HEK293T (cell line): ENCODE data around the gene MRPL48.
A peak's percentile ranks its signal among the peaks of the same experiment; 100 is the strongest.

ENCODE experiments used
- CTCF ChIA-PET: fragments of 350-600 bp; formaldehyde crosslinking; extraction: SDS; loops from one replicate; lab custom pipeline; 2021; ENCODE audit warnings: antibody characterized with exemption, inconsistent platforms; lab: Yijun Ruan, JAX
- POLR2A ChIA-PET: fragments of 350-600 bp; formaldehyde crosslinking; extraction: SDS; loops from one replicate; lab custom pipeline; 2020; ENCODE audit warnings: antibody characterized with exemption, inconsistent platforms; lab: Yijun Ruan, JAX
- DNase-seq: peaks from one replicate; pipeline ENCODE4 v3.0.0; 2012; ENCODE audit warnings: mixed read lengths; ENCODE audit errors: extremely low spot score
- ARNT ChIP-seq: fragments of 450-650 bp; IDR thresholded peaks from 2 replicates; pipeline ENCODE4 v1.6.1; 2017; ENCODE audit warnings: mild to moderate bottlenecking
- BHLHE40 ChIP-seq: fragments of 450-650 bp; IDR thresholded peaks from 2 replicates; pipeline ENCODE4 v1.6.1; 2016; ENCODE audit warnings: mild to moderate bottlenecking, moderate library complexity, borderline replicate concordance
- CTBP1 ChIP-seq: fragments of 450-650 bp; IDR thresholded peaks from 2 replicates; pipeline ENCODE4 v1.6.1; 2016; ENCODE audit warnings: borderline replicate concordance
- ELF4 ChIP-seq: fragments of 450-650 bp; IDR thresholded peaks from 2 replicates; pipeline ENCODE4 v1.6.1; 2017; ENCODE audit warnings: antibody characterized with exemption
- FOXA1 ChIP-seq: fragments of 450-650 bp; IDR thresholded peaks from 2 replicates; pipeline ENCODE4 v1.6.1; 2016; ENCODE audit warnings: mild to moderate bottlenecking
- FOXK2 ChIP-seq: fragments of 450-650 bp; IDR thresholded peaks from 2 replicates; pipeline ENCODE4 v1.6.1; 2016; ENCODE audit warnings: mild to moderate bottlenecking
- FOXM1 ChIP-seq: fragments of 450-650 bp; IDR thresholded peaks from 2 replicates; pipeline ENCODE4 v1.6.1; 2017; ENCODE audit warnings: mild to moderate bottlenecking, borderline replicate concordance
- HDGF ChIP-seq: fragments of 450-650 bp; IDR thresholded peaks from 2 replicates; pipeline ENCODE4 v1.6.1; 2017; ENCODE audit warnings: antibody characterized with exemption, borderline replicate concordance
- L3MBTL2 ChIP-seq: fragments of 450-650 bp; conservative IDR thresholded peaks from 2 replicates; pipeline ENCODE4 v1.6.1; 2016; ENCODE audit warnings: mild to moderate bottlenecking
- LEF1 ChIP-seq: fragments of 450-650 bp; IDR thresholded peaks from 2 replicates; pipeline ENCODE4 v1.6.1; 2017; ENCODE audit warnings: mild to moderate bottlenecking, borderline replicate concordance
- NFRKB ChIP-seq: fragments of 450-650 bp; IDR thresholded peaks from 2 replicates; pipeline ENCODE4 v1.6.1; 2016; ENCODE audit warnings: mild to moderate bottlenecking, moderate library complexity
- SP1 ChIP-seq: fragments of 450-650 bp; IDR thresholded peaks from 2 replicates; pipeline ENCODE4 v1.6.1; 2017
- SUZ12 ChIP-seq: fragments of 450-650 bp; IDR thresholded peaks from 2 replicates; pipeline ENCODE4 v1.6.1; 2016; ENCODE audit warnings: mild to moderate bottlenecking
- TARDBP ChIP-seq: fragments of 450-650 bp; IDR thresholded peaks from 2 replicates; pipeline ENCODE4 v1.6.1; 2016
- ZNF384 ChIP-seq: fragments of 450-650 bp; IDR thresholded peaks from 2 replicates; pipeline ENCODE4 v1.6.1; 2016
- TF ChIP-seq, protein P1 (sequence below): fragments of 450-650 bp; IDR thresholded peaks from 2 replicates; pipeline ENCODE4 v1.6.1; 2016

The MRPL48 gene

DNA sequence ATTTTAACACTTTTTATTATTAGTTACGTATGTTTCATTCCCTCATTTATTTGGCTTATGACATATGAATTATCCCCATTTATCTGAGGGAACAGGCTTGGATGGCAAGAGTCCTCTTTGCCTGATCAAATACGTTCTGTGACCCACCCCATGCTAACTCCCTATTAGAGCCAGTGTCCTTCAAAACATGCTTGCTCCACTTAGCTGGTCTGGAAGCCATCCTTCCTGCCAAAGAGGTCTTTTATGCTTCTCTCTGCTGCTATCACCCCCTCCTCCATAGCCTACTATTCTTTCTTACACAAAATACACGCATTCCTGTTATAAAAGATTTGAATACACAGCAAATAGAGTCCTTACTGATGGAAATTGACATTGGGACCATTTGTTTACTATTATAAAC is 82.6 kb downstream of the MRPL48 start:
- ChIA-PET POLR2A (interaction anchor here (1.3 kb wide), 1 partner anchor 91 kb away, joined by 3 read pairs; no protein-coding TSS in a partner anchor), CTCF (no interaction called here)
- TF ChIP-seq FOXK2 (no peak), FOXM1 (no peak), ARNT (no peak), L3MBTL2 (no peak), SUZ12 (no peak), FOXA1 (no peak), BHLHE40 (no peak), ELF4 (no peak), ZNF384 (no peak), HDGF (no peak), TARDBP (no peak), SP1 (no peak), CTBP1 (no peak)
- TF ChIP-seq, protein P1, sequence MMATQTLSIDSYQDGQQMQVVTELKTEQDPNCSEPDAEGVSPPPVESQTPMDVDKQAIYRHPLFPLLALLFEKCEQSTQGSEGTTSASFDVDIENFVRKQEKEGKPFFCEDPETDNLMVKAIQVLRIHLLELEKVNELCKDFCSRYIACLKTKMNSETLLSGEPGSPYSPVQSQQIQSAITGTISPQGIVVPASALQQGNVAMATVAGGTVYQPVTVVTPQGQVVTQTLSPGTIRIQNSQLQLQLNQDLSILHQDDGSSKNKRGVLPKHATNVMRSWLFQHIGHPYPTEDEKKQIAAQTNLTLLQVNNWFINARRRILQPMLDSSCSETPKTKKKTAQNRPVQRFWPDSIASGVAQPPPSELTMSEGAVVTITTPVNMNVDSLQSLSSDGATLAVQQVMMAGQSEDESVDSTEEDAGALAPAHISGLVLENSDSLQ: no peak
- DNase-seq: no peak

DNA sequence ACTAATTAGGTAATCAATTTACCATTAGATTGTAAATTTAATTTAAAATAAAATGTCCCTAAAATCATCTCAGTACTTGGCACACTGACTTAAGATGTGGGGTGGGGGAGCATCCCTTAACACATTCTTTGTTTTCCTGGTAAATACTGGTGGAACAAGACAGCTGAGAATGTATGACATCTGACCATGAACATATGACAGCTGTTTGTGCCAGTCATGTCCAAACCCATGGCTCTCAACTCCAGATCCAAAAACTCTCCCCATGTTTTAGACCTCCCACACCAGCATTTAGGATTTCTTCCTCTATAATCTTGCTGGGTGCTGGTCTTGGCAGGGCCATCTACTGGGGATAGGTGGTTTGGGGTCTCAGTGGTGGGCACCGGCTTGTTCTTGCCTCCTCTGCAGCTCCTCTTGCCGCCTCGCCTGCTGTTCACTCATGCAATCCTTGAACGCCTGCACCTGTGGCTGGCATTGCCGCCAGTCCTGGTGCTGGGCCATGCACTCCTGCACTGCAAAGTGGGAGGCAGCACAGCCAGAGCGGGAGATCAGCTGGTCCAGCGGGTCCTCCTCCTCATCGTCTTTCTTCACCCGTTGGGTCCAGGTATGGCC is 85.2 kb downstream of the MRPL48 start:
- no peak for DNase-seq
- TF ChIP-seq SP1: no peak
- no peak for TF ChIP-seq CTBP1
- TF ChIP-seq L3MBTL2: no peak
- TF ChIP-seq FOXA1: no peak
- no peak for TF ChIP-seq FOXK2
- ChIA-PET POLR2A (no interaction called here), CTCF (interaction anchor here (0.6 kb wide), 1 partner anchor 455 kb away, joined by 3 read pairs; no protein-coding TSS in a partner anchor)

DNA sequence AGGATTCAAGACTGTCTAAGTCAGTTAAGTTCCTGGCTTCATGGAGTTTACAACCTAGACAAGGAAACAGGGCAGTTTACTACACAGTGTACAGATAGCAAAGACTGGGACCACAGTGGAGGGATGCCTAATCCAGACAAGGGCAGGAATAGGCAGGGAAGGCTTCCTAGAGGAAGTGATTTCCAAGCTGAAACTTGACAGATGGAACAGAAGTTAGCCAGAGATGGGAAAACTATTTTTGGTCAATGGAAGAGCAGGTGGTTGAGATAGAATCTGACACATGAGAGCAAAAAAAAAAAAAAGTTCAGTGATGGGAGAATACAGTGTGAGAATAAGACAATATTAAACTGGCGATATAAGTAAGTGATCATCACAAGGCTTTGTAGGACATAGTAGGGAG is 87.7 kb downstream of the MRPL48 start:
- CTCF ChIA-PET: no interaction called here
- DNase-seq: no peak
- POLR2A ChIA-PET: interaction anchor here (0.7 to 2.6 kb wide), 2 partner anchors 35 to 115 kb away, joined by 3 to 7 read pairs; partner anchors contain the start of gene RAB6A
- TF ChIP-seq FOXM1 (no peak), BHLHE40 (no peak), LEF1 (no peak), CTBP1 (no peak), SUZ12 (no peak), ELF4 (no peak), FOXA1 (no peak), TARDBP (no peak), ARNT (no peak), HDGF (no peak), FOXK2 (no peak), SP1 (no peak), ZNF384 (no peak), L3MBTL2 (no peak), NFRKB (no peak)
- TF ChIP-seq, protein P1: no peak

DNA sequence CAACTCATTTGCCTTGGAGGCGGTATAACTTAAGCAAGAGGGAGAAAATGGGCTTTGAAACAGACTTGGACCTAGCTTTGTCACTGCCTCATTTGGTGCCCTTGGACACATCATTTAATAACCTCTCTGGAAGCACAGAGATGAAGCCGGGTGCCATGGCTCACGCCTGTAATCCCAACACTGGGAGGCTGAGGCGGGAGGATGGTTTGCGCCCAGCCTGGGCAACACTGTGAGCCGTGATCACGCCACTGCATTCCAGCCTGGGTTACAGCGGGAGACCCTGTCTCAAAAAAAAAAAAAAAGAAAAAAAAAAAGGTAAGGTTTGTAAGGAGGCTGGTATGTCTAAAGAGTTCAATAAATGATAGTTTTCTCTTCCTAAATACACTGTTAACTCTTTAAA is 88.2 kb downstream of the MRPL48 start:
- TF ChIP-seq ZNF384 (no peak), ELF4 (no peak), BHLHE40 (no peak), CTBP1 (no peak), TARDBP (no peak), L3MBTL2 (no peak), ARNT (no peak), SP1 (no peak), HDGF (no peak), FOXK2 (no peak), NFRKB (no peak), FOXM1 (no peak), SUZ12 (no peak)
- TF ChIP-seq, protein P1: no peak
- no peak for DNase-seq
- POLR2A ChIA-PET: interaction anchor here (0.7 to 2.6 kb wide), 2 partner anchors 36 to 115 kb away, joined by 3 to 7 read pairs; partner anchors contain the start of gene RAB6A
- CTCF ChIA-PET: no interaction called here

DNA sequence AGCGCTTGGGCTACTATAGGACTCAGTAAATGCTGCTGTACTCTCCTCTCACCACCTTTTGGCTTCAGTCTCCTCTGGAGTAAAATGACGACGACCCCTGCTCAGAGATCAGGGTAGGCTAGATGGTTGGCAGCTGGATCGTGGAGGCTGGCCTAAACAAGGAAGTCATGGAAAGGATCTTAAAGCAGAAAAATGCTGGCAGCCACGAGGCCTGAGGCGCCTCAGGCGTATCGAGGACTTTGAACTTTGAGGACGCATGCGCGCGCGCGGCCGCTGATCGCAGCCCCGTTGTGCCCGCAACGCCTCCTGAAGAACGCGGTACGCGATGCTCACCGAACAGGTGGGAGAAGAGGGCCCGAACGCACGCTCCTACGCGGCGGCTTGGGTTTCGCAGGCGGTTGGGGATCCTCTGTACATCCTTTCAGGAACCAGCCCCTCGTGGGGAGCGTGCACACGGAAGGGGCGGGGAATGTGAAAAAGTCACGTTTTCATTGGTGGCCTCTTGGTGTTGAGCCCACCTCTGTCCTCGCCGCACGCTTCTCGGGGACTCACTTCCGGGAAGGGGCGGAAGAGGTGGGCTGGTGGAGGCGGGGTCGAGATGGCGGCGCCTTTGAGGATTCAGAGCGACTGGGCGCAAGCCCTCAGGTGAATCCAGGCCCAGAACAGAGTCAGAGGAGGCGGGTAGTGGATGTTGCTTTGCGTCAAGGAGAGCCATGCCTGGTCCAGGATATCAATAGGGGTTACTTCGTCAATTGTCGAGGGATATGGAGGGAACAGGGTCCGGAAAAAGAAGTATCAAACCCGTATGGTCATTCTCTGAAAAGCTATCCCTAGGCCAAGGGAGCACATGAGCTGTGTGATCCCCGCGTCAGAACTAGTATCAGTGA is 89.0 kb downstream of the MRPL48 start, which contains the start of the genes COA4 and PAAF1:
COA4 (minus strand) TSS at position 423 of the 887 bp plus-strand sequence. CDS start 3,468 bp downstream, outside the sequence.
PAAF1 (plus strand) TSS at position 576 of the 887 bp plus-strand sequence; CDS start at position 599, 23 bp downstream.
- peak; percentile 95 for DNase-seq
- ChIA-PET CTCF (no interaction called here), POLR2A (interaction anchor here (0.8 to 2.6 kb wide), 6 partner anchors 9 to 116 kb away, joined by 3 to 7 read pairs (median 4); partner anchors contain the start of genes MRPL48 and RAB6A)
- TF ChIP-seq NFRKB (peak; percentile 45; the same call in 1 of the 2 replicates), ELF4 (peak; percentile 92), HDGF (peak; percentile 89; the same call in 1 of the 2 replicates), L3MBTL2 (peak; percentile 92), ARNT (peak; percentile 45; the same call in 1 of the 2 replicates), FOXM1 (no peak), CTBP1 (peak; percentile 62; the same call in 1 of the 2 replicates), SUZ12 (no peak)
